ENCODE data around the gene TRIM4.

- TF ChIP-seq POLR2A (IDR thresholded peaks at IDR 0.05), result no peak
- no peak for TF ChIP-seq CTCF (IDR thresholded peaks at IDR 0.05)
Measured at GRCh38 chr7:99938296-99938695, 19.0 kb upstream of the TRIM4 start.

All from vagina (tissue), 2 donors.